HEK293 (cell line): ENCODE measurements around the gene DMAC2L.

Source experiments
- CTCF ChIA-PET: fragments of 350-600 bp; formaldehyde crosslinking; extraction: SDS; loops from one replicate; lab custom pipeline; 2021; ENCODE audit warnings: antibody characterized with exemption; lab: Yijun Ruan, JAX
- POLR2A ChIA-PET: fragments of 300-600 bp; formaldehyde crosslinking; extraction: SDS; loops from one replicate; lab custom pipeline; 2020; ENCODE audit warnings: antibody characterized with exemption, inconsistent platforms; lab: Yijun Ruan, JAX
- H3K27ac ChIP-seq: fragments of 200-500 bp; sonication (Bioruptor generic); 2 replicates; pipeline ENCODE4 v1.5.1; 2014; ENCODE audit warnings: low read depth, low read length, control low read depth, inconsistent platforms; ENCODE audit errors: extremely low read depth
- H3K36me3 ChIP-seq, 2 experiments: fragments of 200-500 bp in 1 of 2; sonication (Bioruptor generic) in 1 of 2; 1 replicate in 1 of 2; 2 replicates in 1 of 2; pipeline ENCODE4 v1.5.1; 2014 to 2017; ENCODE audit warnings: inconsistent platforms in 2 of 2, low read length in 2 of 2; ENCODE audit not compliant: control insufficient read depth in 2 of 2, insufficient read depth in 1 of 2
- H3K4me1 ChIP-seq: fragments of 200-500 bp; sonication (Bioruptor generic); 2 replicates; pipeline ENCODE4 v1.5.1; 2014; ENCODE audit warnings: mild to moderate bottlenecking, low read length, inconsistent platforms; ENCODE audit not compliant: control insufficient read depth, insufficient read depth
- H3K4me3 ChIP-seq: 2 replicates; pipeline ENCODE4 v1.5.1; 2011; ENCODE audit warnings: low read depth, mild to moderate bottlenecking, control low read depth, low read length, moderate library complexity
- H3K9me3 ChIP-seq: fragments of 200-500 bp; sonication (Bioruptor generic); 2 replicates; pipeline ENCODE4 v1.5.1; 2014; ENCODE audit warnings: low read depth, low read length, inconsistent platforms; ENCODE audit not compliant: control insufficient read depth, insufficient read depth
- FEZF1 ChIP-seq: fragments of 450-650 bp; formaldehyde crosslinking; IDR thresholded peaks from 2 replicates; pipeline ENCODE4 v1.5.1; 2016; ENCODE audit warnings: missing biosample characterization, missing genetic modification characterization
- GLIS1 ChIP-seq: fragments of 450-650 bp; formaldehyde crosslinking; IDR thresholded peaks from 2 replicates; pipeline ENCODE4 v1.5.1; 2016; ENCODE audit warnings: missing biosample characterization, missing genetic modification characterization
- IKZF3 ChIP-seq: fragments of 450-650 bp; IDR thresholded peaks from 2 replicates; pipeline ENCODE4 v1.5.0; 2018; ENCODE audit warnings: missing biosample characterization, mild to moderate bottlenecking, missing genetic modification characterization, moderate library complexity
- MYNN ChIP-seq: fragments of 450-650 bp; formaldehyde crosslinking; IDR thresholded peaks from 2 replicates; pipeline ENCODE4 v1.5.1; 2016; ENCODE audit warnings: missing biosample characterization, missing genetic modification characterization, borderline replicate concordance
- MZF1 ChIP-seq: fragments of 450-650 bp; formaldehyde crosslinking; IDR thresholded peaks from 2 replicates; pipeline ENCODE4 v1.5.1; 2017; ENCODE audit warnings: missing biosample characterization, missing genetic modification characterization, borderline replicate concordance
- PRDM6 ChIP-seq: fragments of 450-650 bp; formaldehyde crosslinking; IDR thresholded peaks from 2 replicates; pipeline ENCODE4 v1.5.1; 2017; ENCODE audit warnings: missing biosample characterization, missing genetic modification characterization
- SALL2 ChIP-seq: fragments of 450-650 bp; formaldehyde crosslinking; IDR thresholded peaks from 2 replicates; pipeline ENCODE4 v1.5.0; 2017; ENCODE audit warnings: missing biosample characterization, mild to moderate bottlenecking, missing genetic modification characterization, borderline replicate concordance
- TSHZ1 ChIP-seq: fragments of 450-650 bp; formaldehyde crosslinking; IDR thresholded peaks from 2 replicates; pipeline ENCODE4 v1.5.1; 2016; ENCODE audit warnings: missing biosample characterization, missing genetic modification characterization, borderline replicate concordance
- ZBTB11 ChIP-seq: fragments of 450-650 bp; formaldehyde crosslinking; conservative IDR thresholded peaks from 2 replicates; pipeline ENCODE4 v1.5.1; 2016; ENCODE audit warnings: low read depth, missing biosample characterization, missing genetic modification characterization
- ZBTB17 ChIP-seq: fragments of 450-650 bp; formaldehyde crosslinking; IDR thresholded peaks from 2 replicates; pipeline ENCODE4 v1.5.1; 2016; ENCODE audit warnings: missing biosample characterization, missing genetic modification characterization
- ZBTB20 ChIP-seq: fragments of 450-650 bp; formaldehyde crosslinking; IDR thresholded peaks from 2 replicates; pipeline ENCODE4 v1.5.1; 2016; ENCODE audit warnings: missing biosample characterization, missing genetic modification characterization
- ZIC2 ChIP-seq: fragments of 450-650 bp; formaldehyde crosslinking; IDR thresholded peaks from 2 replicates; pipeline ENCODE4 v1.5.1; 2016; ENCODE audit warnings: missing biosample characterization, missing genetic modification characterization
- ZNF24 ChIP-seq: fragments of 450-650 bp; formaldehyde crosslinking; IDR thresholded peaks from 2 replicates; pipeline ENCODE4 v1.5.1; 2016; ENCODE audit warnings: missing biosample characterization, missing genetic modification characterization
- ZNF335 ChIP-seq: fragments of 450-650 bp; formaldehyde crosslinking; conservative IDR thresholded peaks from 2 replicates; pipeline ENCODE4 v1.5.1; 2016; ENCODE audit warnings: missing biosample characterization, missing genetic modification characterization
- ZNF350 ChIP-seq: fragments of 450-650 bp; formaldehyde crosslinking; IDR thresholded peaks from 2 replicates; pipeline ENCODE4 v1.5.0; 2017; ENCODE audit warnings: missing biosample characterization, mild to moderate bottlenecking, missing genetic modification characterization
- ZNF777 ChIP-seq: fragments of 450-650 bp; formaldehyde crosslinking; IDR thresholded peaks from 2 replicates; pipeline ENCODE4 v1.5.1; 2017; ENCODE audit warnings: missing biosample characterization, missing genetic modification characterization, borderline replicate concordance
- ZNF830 ChIP-seq: fragments of 450-650 bp; IDR thresholded peaks from 2 replicates; pipeline ENCODE4 v1.5.0; 2018; ENCODE audit warnings: missing biosample characterization, missing genetic modification characterization, low read depth, mild to moderate bottlenecking, moderate library complexity

Gene DMAC2L

GRCh38 chr14:50333014-50333509 is 20.9 kb downstream of the DMAC2L start (continued):
- no peak for TF ChIP-seq TSHZ1 (tag by site-specific recombination)

GRCh38 chr14:50334211-50334610 is 22.1 kb downstream of the DMAC2L start:
- ChIA-PET CTCF (interaction anchor here (0.6 to 1.4 kb wide), 3 partner anchors 8 to 380 kb away, joined by 3 to 7 read pairs (median 3); no protein-coding TSS in a partner anchor), POLR2A (interaction anchor here (0.5 kb wide), 1 partner anchor 8 kb away, joined by 4 read pairs; no protein-coding TSS in a partner anchor)
- no peak overlapping the region for H3K27ac ChIP-seq
- TF ChIP-seq ZBTB20 (tag by site-specific recombination) (peak; percentile 30; the same call in 1 of the 2 replicates), SALL2 (tag by site-specific recombination) (no peak)
- H3K36me3 ChIP-seq = peaks cover 3 to 21% of the 10 kb centered on the region in 2 experiments; a peak in 2 of 3 replicates
- H3K4me1 ChIP-seq = no peaks in the 10 kb centered on the region
- no peak overlapping the region for H3K4me3 ChIP-seq
- H3K9me3 ChIP-seq = no peaks in the 10 kb centered on the region

GRCh38 chr14:50335389-50335788 is 23.3 kb downstream of the DMAC2L start:
- no peaks in the 10 kb centered on the region; the same call in 1 of the 2 replicates for H3K4me1 ChIP-seq
- ChIA-PET POLR2A (interaction anchor here (0.6 to 0.7 kb wide), 2 partner anchors 23 to 79 kb away, joined by 3 to 4 read pairs; partner anchors contain the start of genes DMAC2L and L2HGDH), CTCF (interaction anchor here (0.5 to 1.4 kb wide), 3 partner anchors 14 to 531 kb away, joined by 5 to 7 read pairs (median 5); no protein-coding TSS in a partner anchor)
- peaks cover 3 to 13% of the 10 kb centered on the region in 2 experiments; a peak in 2 of 3 replicates for H3K36me3 ChIP-seq
- no peaks in the 10 kb centered on the region for H3K9me3 ChIP-seq
- no peak overlapping the region for H3K27ac ChIP-seq
- no peak for TF ChIP-seq ZNF830 (tag by site-specific recombination)
- TF ChIP-seq ZNF777 (tag by site-specific recombination) = no peak
- TF ChIP-seq GLIS1 (tag by site-specific recombination) = peak; percentile 69
- peak; percentile 51 for TF ChIP-seq ZIC2
- no peak for TF ChIP-seq ZNF350 (tag by site-specific recombination)
- peak; percentile 94 for TF ChIP-seq ZBTB17
- 0 out of 2 replicates have a peak, but pooled peaks have one; percentile 30 for TF ChIP-seq ZNF335 (tag by site-specific recombination)
- TF ChIP-seq ZBTB11 (tag by site-specific recombination) = no peak
- TF ChIP-seq MZF1 (tag by site-specific recombination) = no peak
- TF ChIP-seq PRDM6 (tag by site-specific recombination) = peak; percentile 42
- peak; percentile 27; the same call in 1 of the 2 replicates for TF ChIP-seq FEZF1 (tag by site-specific recombination)
- 0 out of 2 replicates have a peak, but pooled peaks have one; percentile 29 for TF ChIP-seq ZNF24 (tag by site-specific recombination)
- peak; percentile 75 for TF ChIP-seq IKZF3 (tag by site-specific recombination)
- TF ChIP-seq MYNN (tag by site-specific recombination) = peak; percentile 77; the same call in 1 of the 2 replicates
- no peak overlapping the region for H3K4me3 ChIP-seq
